Natural killer cell (primary cell): ENCODE data around the gene UGT1A8. TPM values are rescaled to one million over a fixed set of nuclear protein-coding genes. Genes with fewer than 3 reads are reported as not detected.

Source experiments
- ATAC-seq, 3 donors: fragments of 150-1000 bp in 2 of 3; fragments of 200-7000 bp in 1 of 3; cut with Tn5 transposase; 1 replicate in 1 of 3; 2 replicates in 2 of 3; pipeline ENCODE4 v1.10.0; 2021; ENCODE audit warnings: mild to moderate bottlenecking in 2 of 3, moderate library complexity in 2 of 3
- DNase-seq, 2 donors: peaks; one replicate each; pipeline versions ENCODE4 v3.0.0 to v3.0.0-alpha.2; 2013 to 2021; ENCODE audit warnings: mixed read lengths in 1 of 2
- H3K27ac ChIP-seq: one replicate; pipeline ENCODE4 v1.5.1; 2013; ENCODE audit warnings: mild to moderate bottlenecking, low read length
- H3K27me3 ChIP-seq: one replicate; pipeline ENCODE4 v1.6.1; 2013; ENCODE audit warnings: low read length; ENCODE audit not compliant: control insufficient read depth, insufficient read depth
- H3K36me3 ChIP-seq: one replicate; pipeline ENCODE4 v1.6.1; 2013; ENCODE audit warnings: low read length; ENCODE audit not compliant: control insufficient read depth, insufficient read depth
- H3K4me1 ChIP-seq: one replicate; pipeline ENCODE4 v1.6.1; 2013; ENCODE audit warnings: low read length; ENCODE audit not compliant: control insufficient read depth, insufficient read depth
- H3K4me3 ChIP-seq: one replicate; pipeline ENCODE4 v1.5.1; 2013; ENCODE audit warnings: low read length
- H3K9me3 ChIP-seq: one replicate; pipeline ENCODE4 v1.6.1; 2013; ENCODE audit warnings: low read length; ENCODE audit not compliant: control insufficient read depth, insufficient read depth
- H3K27ac Mint-ChIP-seq, 2 donors: one replicate each; pipeline ENCODE4 v1.8.0; 2022; ENCODE audit warnings: mild to moderate bottlenecking in 2 of 2, mixed read lengths in 2 of 2, moderate library complexity in 1 of 2
- H3K27me3 Mint-ChIP-seq, 2 donors: one replicate each; pipeline ENCODE4 v1.8.0; 2022; ENCODE audit warnings: low read depth in 2 of 2, mixed read lengths in 2 of 2
- H3K36me3 Mint-ChIP-seq: one replicate; pipeline ENCODE4 v1.8.0; 2022; ENCODE audit warnings: mixed read lengths
- H3K4me1 Mint-ChIP-seq, 2 donors: one replicate each; pipeline ENCODE4 v1.8.0; 2022; ENCODE audit warnings: mixed read lengths in 2 of 2
- H3K4me3 Mint-ChIP-seq: one replicate; pipeline ENCODE4 v1.8.0; 2022; ENCODE audit warnings: mild to moderate bottlenecking, moderate library complexity, mixed read lengths
- H3K9me3 Mint-ChIP-seq, 2 donors: one replicate each; pipeline ENCODE4 v1.8.0; 2022; ENCODE audit warnings: mixed read lengths in 2 of 2
- CTCF ChIP-seq: fragments of 200-600 bp; IDR thresholded peaks from one replicate; pipeline ENCODE4 v1.8.0; 2022; ENCODE audit warnings: antibody characterized with exemption
- WGBS: methylation state at CpG from one replicate; pipeline ENCODE4 v1.1.7; 2013; ENCODE audit warnings: missing lambda C conversion rate; ENCODE audit not compliant: insufficient coverage; 5-methylcytosine and 5-hydroxymethylcytosine counted together
- intact Hi-C: fragments of 100-400 bp; cut with micrococcal nuclease; formaldehyde crosslinking; loops from one replicate; pipeline ENCODE4 v1.14.2; 2022
- total RNA-seq, 4 donors: library from RNA; stranded (reverse); fragments of 120-200 nt in 1 of 4; gene quantifications; one replicate each; pipeline versions ENCODE4 v1.2.3 to v1.2.4, GENCODE V29; 2013 to 2022

Gene UGT1A8
- total RNA-seq, 3 donors from 2014 or later (not counting 1 experiment from before 2014, with no cell fraction given) = not detected

DNA sequence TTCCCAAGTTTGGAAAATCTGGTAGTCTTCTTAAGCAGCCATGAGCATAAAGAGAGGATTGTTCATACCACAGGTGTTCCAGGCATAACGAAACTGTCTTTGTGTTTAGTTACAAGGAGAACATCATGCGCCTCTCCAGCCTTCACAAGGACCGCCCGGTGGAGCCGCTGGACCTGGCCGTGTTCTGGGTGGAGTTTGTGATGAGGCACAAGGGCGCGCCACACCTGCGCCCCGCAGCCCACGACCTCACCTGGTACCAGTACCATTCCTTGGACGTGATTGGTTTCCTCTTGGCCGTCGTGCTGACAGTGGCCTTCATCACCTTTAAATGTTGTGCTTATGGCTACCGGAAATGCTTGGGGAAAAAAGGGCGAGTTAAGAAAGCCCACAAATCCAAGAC, 154.7 kb downstream of the UGT1A8 start:
- intact Hi-C loops = no loop called here
- no peak for DNase-seq
- no peak overlapping the region for H3K4me3 ChIP-seq
- Mint-ChIP-seq H3K27ac (no peak overlapping the region), H3K4me3 (no peak overlapping the region), H3K27me3 (peaks cover 22 to 55% of the 10 kb centered on the region in 2 donors), H3K36me3 (no peaks in the 10 kb centered on the region), H3K9me3 (peaks cover 0 to 3% of the 10 kb centered on the region in 2 donors), H3K4me1 (no peaks in the 10 kb centered on the region)
- ATAC-seq = no peak
- H3K27ac ChIP-seq = no peak overlapping the region
- H3K4me1 ChIP-seq = no peaks in the 10 kb centered on the region
- H3K36me3 ChIP-seq = no peaks in the 10 kb centered on the region
- WGBS = 91% methylated on average over 16 of the region's 16 CpGs
- H3K9me3 ChIP-seq = peaks cover 3% of the 10 kb centered on the region
- no peak for TF ChIP-seq CTCF
- peaks cover 4% of the 10 kb centered on the region for H3K27me3 ChIP-seq

DNA sequence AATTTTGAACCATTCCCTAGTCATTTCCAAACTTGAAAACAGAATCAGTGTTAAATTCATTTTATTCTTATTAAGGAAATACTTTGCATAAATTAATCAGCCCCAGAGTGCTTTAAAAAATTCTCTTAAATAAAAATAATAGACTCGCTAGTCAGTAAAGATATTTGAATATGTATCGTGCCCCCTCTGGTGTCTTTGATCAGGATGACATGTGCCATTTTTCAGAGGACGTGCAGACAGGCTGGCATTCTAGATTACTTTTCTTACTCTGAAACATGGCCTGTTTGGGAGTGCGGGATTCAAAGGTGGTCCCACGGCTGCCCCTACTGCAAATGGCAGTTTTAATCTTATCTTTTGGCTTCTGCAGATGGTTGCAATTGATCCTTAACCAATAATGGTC, 155.2 kb downstream of the UGT1A8 start:
- Mint-ChIP-seq H3K27me3 (peaks cover 19 to 55% of the 10 kb centered on the region in 2 donors), H3K9me3 (peaks cover 0 to 3% of the 10 kb centered on the region in 2 donors), H3K27ac (no peak overlapping the region), H3K4me1 (no peaks in the 10 kb centered on the region), H3K4me3 (no peak overlapping the region), H3K36me3 (no peaks in the 10 kb centered on the region)
- peaks cover 3% of the 10 kb centered on the region for H3K9me3 ChIP-seq
- no peaks in the 10 kb centered on the region for H3K4me1 ChIP-seq
- intact Hi-C loops = no loop called here
- no peak for ATAC-seq
- WGBS = 78% methylated on average over 5 of the region's 5 CpGs
- no peak for TF ChIP-seq CTCF
- DNase-seq = no peak
- H3K4me3 ChIP-seq = no peak overlapping the region
- H3K27me3 ChIP-seq = peaks cover 1% of the 10 kb centered on the region
- no peak overlapping the region for H3K27ac ChIP-seq
- no peaks in the 10 kb centered on the region for H3K36me3 ChIP-seq

DNA sequence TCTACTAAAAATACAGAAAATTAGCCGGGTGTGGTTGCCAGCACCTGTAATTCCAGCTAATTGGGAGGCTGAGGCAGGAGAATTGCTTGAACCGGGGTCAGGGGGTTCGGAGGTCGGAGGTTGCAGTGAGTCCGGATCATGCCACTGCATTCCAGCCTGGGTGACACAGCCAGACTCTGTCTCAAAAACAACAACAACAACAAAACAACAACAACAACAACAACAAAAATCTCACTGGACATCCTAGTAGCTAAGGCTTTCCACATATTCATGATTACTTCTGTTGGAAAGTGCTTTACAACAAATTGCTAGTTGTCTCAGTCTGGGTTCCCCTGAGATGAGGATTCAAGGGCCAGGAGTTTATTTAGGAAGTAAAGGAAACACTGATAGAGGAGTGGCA, 156.4 kb downstream of the UGT1A8 start:
- no peaks in the 10 kb centered on the region for H3K27me3 ChIP-seq
- TF ChIP-seq CTCF = no peak
- WGBS = 92% methylated on average over 5 of the region's 5 CpGs
- H3K4me3 Mint-ChIP-seq = no peak overlapping the region
- intact Hi-C loops = no loop called here
- no peaks in the 10 kb centered on the region for H3K4me1 ChIP-seq
- H3K27ac Mint-ChIP-seq = no peak overlapping the region
- ATAC-seq (no peak), DNase-seq (no peak)
- H3K4me3 ChIP-seq = no peak overlapping the region
- no peaks in the 10 kb centered on the region for H3K36me3 ChIP-seq
- no peak overlapping the region for H3K27ac ChIP-seq
- no peaks in the 10 kb centered on the region for H3K4me1 Mint-ChIP-seq
- H3K9me3 Mint-ChIP-seq = peaks cover 0 to 3% of the 10 kb centered on the region in 2 donors
- H3K27me3 Mint-ChIP-seq = peaks cover 20 to 48% of the 10 kb centered on the region in 2 donors
- H3K9me3 ChIP-seq = peaks cover 3% of the 10 kb centered on the region
- no peaks in the 10 kb centered on the region for H3K36me3 Mint-ChIP-seq

GRCh38 chr2:233775414-233775813, 158.0 kb downstream of the UGT1A8 start:
- Histone ChIP-seq H3K27ac (no peak overlapping the region), H3K4me1 (no peaks in the 10 kb centered on the region), H3K4me3 (no peak overlapping the region), H3K36me3 (no peaks in the 10 kb centered on the region), H3K9me3 (peaks cover 3% of the 10 kb centered on the region), H3K27me3 (no peaks in the 10 kb centered on the region)
- 91% methylated on average over 5 of the region's 6 CpGs for WGBS
- intact Hi-C loops = no loop called here
- TF ChIP-seq CTCF = no peak
- no peak overlapping the region for H3K4me3 Mint-ChIP-seq
- DNase-seq (no peak), ATAC-seq (no peak)
- H3K9me3 Mint-ChIP-seq = peaks cover 0 to 3% of the 10 kb centered on the region in 2 donors
- no peaks in the 10 kb centered on the region for H3K4me1 Mint-ChIP-seq
- no peaks in the 10 kb centered on the region for H3K36me3 Mint-ChIP-seq
- no peak overlapping the region for H3K27ac Mint-ChIP-seq
- H3K27me3 Mint-ChIP-seq = peaks cover 21 to 50% of the 10 kb centered on the region in 2 donors
